Stimulated activated CD4-positive, alpha-beta T cell treated with anti-CD3 and anti-CD28 coated beads, Interleukin-12 subunit alpha, Interleukin-12 subunit beta, amount 100 ng/mL, for 24 hours (primary cell): ENCODE data around the gene VGF.
"Not testable (repeated sequence)": the region's sequence is repeated elsewhere in the genome, so short reads cannot be mapped to it uniquely, and the experiment has no call there.

ENCODE experiments used
- DNase-seq, 2 experiments: peaks; one replicate each; pipeline ENCODE4 v3.0.0-alpha.2; 2020; ENCODE audit warnings: low read depth in 2 of 2

Gene VGF

GRCh38 chr7:101116898-101117297 lies 48.5 kb downstream of the VGF start:
- no peak for DNase-seq

- no peak for DNase-seq
These were observed 50.2 kb downstream of the VGF start for GRCh38 chr7:101115215-101115614.

- no peak for DNase-seq
These were observed 50.9 kb downstream of the VGF start for GRCh38 chr7:101114492-101114891.

GRCh38 chr7:101113836-101114235 lies 51.5 kb downstream of the VGF start:
- no peak for DNase-seq

- DNase-seq = not testable (repeated sequence)
These were observed 52.2 kb downstream of the VGF start for GRCh38 chr7:101113140-101113539.
